GM21576 (cell line): Measurements from ENCODE around the gene NPHP4.

Experiments used
- ATAC-seq: cut with Tn5 transposase; IDR thresholded peaks from one replicate; pipeline ENCODE4 v1.9.1; 2021; ENCODE audit warnings: mild to moderate bottlenecking, moderate library complexity; ENCODE audit not compliant: unreplicated experiment

NPHP4 gene

DNA sequence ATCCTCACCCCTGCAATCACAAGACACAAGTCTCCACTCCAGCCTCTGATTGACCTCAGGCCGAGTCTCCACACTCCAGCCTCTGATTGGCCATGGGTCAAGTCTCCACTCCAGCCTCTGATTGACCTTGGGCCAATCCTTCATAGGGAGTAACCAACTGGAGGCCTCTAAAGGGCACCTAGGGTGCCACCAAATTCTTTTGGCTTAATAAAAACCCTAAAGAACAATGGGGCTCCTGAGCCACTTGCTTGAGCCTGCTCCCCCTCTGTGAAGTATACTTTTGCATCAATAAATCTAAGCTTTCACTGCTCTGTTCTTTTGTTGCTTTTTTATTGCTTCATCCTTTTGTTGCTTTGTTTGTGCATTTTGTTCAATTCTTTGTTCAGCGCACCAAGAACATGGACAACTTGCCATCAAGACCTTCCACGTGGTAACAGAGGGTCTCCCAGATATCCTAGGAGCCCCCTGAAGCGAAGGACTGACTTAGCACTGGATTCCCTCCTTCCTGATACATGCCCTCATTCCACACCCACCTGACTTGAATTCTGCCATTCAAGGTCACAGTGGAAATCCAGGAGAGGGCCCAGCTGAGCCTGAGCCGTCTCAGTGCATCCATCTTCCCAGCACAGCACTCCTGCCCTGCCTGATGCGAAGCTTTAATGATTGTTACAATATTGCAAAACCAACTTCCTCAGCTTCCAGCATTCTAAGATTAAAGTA, 152.9 kb downstream of the NPHP4 start:
- ATAC-seq, result no peak

DNA sequence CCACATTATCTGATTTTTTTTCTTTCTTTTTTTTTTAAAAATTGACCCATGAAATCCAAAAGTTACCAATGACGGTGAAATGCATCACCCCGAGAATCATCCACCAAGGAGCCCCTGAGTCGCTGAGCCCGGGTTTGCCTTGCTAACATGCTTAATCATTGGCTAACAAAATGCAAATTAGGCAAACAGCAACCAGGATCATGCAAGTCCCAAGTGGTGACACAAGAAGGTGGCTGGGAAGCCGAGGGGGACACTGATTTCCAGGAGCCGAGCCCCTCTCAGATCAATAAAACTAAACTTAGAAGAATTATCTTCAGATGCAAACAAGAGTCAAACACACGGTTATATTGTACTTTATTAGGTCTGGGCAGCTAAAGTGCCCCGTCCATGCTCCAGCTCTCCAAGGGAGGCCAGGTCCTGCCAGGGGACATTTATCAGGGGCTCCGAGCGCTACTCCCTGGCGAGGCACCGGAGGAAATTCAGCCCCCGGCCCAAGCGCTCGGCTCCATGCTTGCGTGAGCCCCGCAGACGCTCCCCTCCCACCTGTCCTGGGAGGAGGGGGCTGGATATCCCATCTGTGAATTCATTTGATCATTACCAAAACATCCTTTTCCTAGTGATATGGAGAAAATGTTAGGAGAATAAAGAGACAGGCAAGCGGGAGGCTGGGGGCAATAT, 154.1 kb downstream of the NPHP4 start:
- no peak for ATAC-seq

DNA sequence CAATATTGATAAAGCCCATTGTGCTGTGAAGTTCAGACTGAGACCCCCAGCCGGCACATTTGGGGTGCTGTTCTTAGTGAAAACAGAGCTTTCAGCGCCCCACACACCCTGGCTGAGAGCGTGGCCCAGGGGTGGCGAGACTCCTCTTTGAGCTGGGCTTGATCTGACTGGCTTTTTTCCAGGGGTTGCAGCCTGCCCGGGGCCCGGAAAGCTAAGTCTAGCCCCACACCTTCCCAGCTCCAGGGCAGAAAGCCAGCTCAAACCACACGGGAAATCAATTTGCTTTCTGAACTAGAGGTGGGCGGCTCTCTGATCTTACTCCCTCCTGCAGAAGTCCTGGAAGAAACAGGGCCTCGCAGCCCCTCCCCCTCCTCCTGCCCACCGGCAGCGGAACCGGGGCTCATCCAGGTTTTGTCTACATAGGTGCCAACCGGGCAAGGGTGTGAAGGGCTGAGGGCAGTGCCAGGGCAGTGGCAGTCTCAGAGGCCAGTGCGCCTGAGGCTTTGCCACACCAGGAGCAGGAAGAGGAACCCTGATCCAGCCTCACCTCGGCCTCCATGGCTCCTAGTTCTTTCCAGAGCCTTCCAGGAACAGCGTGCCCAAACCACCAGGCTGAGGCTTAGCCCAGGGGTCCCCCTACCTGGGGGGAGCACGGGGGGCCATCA, 155.3 kb downstream of the NPHP4 start:
- ATAC-seq, result no peak

DNA sequence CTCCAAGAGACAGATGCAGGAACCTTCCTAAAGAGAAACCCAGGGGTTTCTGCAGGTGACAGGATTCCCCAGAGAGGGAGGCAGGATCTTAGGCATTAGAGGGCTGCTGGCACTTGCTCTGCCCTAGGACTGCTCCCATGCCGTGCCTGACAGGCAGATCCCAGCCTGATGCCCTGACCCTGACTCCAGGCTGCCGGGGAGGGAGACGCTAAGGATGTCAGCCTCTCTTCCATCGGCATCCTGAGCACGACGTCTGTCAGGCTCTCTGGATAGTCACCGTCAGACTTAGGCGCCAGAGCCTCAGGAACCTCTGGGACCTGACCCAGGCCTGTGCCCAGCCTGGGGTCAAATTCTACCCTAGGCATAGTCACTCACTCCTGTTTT, 157.1 kb downstream of the NPHP4 start:
- no peak for ATAC-seq

DNA sequence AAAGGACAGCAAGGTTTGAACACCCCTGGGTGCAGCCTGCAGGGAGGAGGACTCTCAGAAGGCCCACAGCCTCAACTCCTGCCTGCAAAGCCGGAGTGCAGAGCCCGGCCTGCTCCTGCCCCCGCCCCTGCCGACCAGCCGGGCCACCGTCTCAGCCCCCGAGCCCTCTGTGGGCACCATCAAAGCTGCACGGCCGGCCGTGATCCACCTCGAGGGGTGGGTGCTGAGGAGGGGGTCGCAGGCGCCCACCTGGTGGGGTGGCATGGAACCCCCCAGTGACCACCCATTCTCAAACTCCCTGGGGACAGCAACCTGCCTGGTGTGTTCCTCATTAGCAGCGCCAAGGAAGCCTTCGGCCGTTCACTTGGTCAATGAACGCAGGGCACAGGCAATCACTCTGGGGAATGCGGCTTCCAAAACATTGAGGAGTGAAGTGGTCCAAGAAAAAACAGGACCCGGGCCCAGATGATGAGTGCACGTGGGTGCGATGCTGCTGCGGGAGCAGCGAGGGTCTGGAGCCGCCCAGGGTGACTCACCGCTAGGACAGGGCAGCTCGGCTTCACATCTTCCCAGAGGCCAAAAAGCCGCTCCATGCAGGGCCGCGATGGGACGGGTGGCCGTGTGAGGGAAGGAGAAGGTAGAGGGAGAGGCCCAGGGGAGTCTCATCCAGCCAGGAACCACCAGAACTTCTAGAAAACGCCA, 157.6 kb downstream of the NPHP4 start:
- ATAC-seq, result no peak

DNA sequence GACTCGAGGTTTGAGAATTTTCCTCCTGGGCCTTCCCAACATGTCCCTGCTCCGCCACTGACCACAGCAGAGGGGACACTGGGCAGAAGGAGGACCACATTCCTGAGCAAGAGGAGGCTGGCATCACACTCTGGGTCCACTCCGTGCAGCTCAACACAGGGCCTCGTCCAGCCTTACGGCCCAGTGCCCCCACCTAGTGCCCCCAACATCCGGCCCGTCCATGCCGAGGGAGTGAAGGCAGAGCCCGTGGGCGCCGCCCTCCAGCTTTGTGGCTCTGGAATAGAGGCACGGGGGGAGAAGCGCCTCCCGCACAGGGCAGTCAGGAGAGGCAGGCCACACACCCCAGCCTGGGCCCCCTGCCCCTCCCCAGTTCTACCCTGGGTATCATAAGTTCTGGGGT, 158.3 kb downstream of the NPHP4 start:
- ATAC-seq, result no peak

DNA sequence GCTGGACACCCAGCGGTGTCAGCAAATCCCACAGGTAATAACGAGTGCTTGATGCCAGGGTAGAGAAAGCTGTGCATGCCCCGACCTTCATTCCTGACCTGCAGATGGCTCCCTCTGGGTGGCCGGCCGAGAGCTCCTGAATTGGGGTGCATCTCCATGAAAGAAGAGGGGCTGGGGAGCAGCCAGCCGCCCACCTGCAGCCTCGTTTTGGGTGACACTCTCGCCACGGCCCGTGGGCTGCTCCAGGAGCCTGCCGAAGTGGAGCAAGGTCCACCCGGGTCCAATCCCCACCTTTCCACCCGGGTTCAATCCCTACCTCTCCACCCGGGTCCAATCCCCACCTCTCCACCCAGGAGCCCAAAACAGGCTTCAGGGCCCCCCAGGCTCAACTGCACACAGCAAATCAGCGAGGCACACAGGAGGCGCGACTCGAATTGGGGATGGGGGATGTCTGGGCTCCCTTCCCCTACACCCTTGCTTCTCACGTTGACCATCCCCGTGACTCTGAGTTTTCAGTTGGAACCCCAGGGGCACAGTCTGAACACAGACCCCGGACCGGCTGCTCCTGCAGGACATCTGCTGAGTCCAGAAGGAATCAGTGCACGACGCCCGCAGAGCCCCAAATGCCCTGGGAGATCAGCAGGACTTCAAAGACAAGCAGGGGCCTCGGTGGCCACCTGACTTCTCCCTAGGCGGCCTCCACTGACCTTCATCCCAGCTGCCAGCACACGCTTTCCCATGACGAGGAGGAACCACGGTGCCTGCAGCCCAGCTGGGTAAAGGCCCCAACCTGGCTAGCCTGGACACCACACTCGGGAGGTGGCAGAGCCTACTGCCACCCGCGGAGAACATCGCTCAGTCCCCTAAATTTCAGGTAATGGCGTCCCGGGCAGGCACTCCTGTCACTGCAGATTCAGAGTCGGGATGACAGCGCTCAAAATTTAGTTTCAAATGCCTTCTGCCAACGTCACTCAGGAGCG, 159.0 kb downstream of the NPHP4 start:
- no peak for ATAC-seq

DNA sequence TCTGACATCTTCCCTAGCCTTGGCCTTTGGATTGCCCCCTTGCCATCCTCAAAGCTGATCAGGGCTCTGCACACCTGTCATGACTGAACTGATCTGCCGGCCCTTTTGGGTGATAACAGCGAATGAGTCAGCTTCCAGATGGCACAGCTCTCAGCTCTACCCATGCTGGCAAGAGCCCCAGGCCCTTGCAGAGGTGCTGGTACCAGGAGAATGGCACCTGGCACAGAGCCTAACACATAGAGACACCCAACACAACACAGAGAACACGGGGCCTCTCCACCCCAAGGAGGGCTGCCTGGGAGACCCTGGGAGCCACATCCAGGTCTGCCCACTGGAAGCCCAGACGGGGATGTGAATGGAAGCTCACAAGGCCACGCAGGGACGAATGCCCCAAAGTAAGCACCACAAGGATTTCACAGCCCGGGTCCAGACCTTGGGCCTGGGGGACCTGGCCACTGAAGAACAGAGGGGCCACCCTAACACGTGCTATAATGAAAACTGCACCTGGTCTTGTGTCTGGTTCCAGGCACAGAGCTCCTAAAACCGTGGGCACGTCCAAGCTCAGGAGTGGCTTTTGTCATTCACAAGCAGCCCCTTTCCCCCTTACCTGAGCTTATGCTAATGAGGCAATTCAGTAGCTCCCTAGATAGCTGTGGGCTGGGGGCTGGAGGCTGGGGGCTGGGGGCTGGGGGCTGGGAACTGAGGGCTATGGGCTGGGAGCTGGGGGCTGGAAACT, 160.5 kb downstream of the NPHP4 start:
- no peak for ATAC-seq

DNA sequence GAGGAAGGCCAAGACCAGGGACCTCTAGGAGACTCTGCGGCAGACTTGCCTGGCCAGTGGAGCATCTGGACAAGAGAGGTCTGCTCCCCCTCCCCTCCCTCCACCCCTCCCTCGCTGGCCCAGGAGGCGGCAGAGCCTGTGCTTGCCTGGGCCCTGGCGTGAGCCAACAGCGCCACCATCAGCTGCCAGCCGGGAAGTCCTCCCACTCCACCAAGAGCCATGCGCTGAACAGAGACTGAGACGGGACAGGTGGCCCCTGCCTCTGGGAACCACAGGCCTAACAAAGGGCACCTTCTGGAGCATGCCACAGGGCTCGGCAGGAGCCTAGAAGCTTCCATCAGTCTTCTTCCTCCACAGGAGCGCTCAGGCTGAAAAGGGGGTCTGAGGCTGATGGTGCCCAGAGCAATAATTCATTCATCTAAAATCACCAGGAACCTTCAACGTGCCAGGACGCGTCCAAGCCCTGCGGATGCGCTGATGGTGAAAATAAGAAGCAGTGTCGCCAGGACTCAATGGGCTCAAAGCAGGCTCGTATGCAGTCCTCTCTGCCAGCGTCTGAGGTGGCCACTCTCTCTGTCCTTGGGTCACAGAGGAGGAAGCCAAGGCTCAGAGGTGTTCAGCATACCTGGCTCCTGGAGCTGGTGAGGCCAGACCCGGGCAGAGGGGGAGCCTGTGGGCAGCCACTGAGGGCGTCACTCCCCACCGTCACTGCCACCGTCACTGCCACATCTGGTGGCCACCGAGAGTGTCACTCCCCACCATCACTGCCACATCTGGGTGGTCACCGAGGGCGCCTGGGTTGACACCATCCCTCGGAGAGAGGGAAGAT, 161.2 kb downstream of the NPHP4 start:
- ATAC-seq, result no peak

DNA sequence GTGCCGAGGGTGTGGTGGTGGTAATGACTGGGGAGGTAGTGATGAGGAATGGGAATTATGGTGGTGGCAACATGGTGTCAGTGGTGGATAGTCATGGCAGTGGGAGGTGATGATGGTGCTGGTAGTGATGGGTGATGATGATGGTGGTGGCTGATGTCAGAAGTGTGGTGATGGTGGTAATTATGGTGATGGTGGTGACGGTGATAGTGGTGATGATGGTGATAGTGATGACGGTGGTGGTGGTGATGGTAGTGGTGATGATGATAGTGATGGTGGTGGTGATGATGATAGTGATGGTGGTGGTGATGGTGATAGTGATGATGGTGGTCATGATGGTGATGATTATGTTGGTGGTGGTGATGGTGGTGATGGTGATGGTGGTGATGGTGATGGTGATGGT, 162.8 kb downstream of the NPHP4 start:
- ATAC-seq, result no peak

DNA sequence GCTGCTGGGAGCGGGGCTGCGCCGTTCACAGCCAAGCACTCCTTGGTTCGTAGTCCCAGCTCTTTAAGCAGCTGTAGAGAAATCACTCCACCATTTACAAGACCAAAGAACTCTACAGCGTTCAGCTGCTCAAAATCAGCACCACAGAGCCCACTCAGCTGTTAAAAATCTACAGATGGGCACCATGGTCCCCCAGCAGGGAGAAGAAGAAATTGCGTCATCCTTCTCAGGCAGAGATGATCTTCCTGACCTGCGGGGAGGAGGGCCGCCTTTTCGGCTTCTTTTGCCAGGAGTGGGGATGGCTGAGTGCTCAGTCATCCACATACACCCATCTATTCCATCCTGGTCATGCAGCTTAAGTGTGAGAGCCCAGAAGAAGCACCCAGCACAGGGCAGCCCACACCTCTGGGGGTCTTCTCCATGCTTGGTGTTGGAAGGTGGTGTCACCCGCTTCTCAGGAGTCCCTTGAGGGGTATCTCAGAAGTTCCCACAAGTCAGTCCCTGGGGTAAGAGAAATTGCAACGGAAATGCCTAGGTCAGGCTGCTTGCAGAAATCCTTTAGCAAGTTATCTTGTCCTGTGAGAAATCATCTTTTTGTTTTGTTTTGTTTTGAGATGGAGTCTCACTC, 163.8 kb downstream of the NPHP4 start:
- no peak for ATAC-seq

DNA sequence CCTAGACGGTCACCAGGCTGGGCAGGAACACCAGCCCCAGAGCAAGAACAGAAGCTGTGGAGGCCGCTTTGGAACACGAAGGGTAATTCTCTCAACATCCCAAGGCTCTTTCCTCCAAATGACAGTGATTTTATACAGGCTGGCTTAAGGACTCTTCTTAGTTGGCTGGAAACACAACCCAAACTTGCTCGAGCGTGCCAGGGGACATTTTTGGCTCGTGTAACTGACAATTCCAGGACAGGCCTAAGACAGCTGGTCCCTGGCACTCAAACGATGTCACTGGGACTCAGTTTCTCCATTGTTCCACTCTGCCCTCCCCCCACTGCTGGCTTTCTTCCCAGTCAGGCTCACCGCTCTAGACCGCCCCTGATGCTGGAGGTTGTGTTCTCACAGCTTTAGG, 164.7 kb downstream of the NPHP4 start:
- no peak for ATAC-seq

DNA sequence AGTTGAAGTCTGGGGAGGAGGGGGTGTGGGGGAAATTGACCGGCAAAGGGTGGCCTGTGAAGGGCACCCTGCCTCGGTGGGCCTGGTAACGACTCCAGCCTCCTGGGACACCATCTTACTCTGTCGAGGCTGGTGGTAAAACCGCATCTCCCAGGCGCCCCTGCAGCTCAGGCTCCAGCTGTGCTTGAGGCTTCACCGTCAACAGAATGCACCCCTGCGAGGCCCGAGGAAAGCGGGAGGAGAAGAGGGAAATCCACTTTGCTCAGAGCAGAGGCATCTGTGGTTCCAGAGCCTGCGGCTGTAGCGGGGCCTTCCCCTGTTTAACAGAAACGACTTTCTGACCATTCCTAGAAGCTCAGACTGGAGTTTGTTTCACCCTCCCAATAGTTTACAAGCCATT, 165.6 kb downstream of the NPHP4 start:
- ATAC-seq, result no peak

DNA sequence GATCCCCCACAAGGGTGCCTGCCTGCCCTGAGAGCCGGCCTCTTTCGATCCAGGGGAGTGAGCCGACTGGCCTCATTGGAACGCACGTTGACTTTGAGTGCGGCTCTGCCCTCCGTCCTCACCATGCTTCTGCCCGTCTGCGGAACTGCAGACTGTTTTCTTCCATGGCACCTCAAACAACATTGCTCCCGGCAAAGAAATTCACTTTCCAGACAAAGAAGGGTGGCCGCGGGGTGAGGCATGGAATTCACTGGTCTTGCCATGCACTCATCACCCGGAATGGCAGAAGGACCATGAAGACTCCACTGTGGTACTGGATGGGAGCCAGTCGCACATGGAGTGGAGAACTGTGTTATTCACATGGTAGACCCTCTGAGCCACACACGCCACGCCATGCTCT, 169.5 kb downstream of the NPHP4 start:
- ATAC-seq, result no peak

DNA sequence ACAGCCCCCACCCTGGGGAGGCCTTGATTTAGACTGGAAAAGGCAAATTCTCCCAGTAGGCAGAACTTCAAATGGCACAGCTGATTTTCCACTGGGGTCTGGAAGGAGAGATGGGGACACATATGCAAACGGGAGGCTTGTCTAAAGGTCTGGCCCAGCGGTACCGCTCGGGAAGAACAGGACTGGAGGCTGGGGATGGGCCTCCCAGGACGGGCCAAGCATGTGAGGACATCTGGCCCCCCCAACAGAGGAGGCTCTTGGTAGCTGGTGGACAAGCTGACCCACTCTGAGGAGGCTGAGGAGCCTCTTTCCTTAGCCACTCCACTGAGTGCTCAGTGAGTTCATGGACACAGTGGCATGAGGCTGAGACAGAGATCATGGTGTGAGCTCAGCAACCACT, 170.0 kb downstream of the NPHP4 start:
- no peak for ATAC-seq

DNA sequence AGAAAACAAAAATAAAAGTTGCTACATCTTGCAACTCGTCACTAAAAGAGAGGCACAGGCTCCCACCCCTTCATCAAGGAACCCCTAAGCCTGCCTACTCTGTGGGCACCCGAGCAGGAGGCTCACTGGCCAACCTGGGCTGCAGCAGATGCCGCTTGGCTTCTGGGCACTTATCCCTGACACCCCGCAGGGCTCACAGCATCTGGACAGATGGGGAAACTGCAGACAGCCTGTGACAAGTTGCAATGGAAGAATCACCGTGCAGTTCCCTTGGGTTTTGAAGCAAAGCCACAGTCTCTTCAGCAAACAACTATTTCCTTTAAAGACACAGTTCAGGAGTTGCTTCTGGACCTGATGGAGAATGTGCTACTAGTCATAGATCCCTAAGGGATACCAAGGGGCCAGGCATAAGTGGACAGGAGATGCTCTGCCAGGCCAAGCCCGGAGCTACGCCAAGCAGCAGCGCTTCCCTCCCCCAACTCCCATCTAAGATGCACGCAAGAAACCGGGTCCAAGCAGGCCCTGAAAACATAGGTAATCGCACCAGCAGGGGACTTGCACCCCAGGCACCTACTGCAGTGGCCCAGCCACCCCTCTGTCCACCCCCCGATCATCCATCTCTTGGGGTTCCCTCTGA, 170.6 kb downstream of the NPHP4 start:
- ATAC-seq, result no peak

DNA sequence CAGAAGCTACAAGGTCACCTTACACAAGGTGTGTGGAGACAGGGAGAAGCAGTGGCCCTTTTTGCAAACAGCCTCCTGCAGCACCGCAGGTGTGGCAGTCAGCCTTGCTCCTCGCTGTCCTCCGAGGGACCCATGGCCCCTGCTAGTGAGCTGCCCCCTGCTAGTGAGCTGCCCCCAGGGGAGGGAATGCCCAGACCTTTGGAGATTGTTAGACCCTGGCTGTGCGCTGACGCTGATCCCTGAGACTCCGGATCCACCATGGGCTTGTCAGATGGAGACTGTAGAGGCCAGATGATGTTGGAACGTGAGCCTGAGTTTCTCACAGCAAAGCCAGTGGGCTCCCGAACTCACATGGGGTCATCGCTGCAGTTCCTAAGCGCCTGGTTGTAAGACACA, 172.2 kb downstream of the NPHP4 start:
- ATAC-seq, result no peak

DNA sequence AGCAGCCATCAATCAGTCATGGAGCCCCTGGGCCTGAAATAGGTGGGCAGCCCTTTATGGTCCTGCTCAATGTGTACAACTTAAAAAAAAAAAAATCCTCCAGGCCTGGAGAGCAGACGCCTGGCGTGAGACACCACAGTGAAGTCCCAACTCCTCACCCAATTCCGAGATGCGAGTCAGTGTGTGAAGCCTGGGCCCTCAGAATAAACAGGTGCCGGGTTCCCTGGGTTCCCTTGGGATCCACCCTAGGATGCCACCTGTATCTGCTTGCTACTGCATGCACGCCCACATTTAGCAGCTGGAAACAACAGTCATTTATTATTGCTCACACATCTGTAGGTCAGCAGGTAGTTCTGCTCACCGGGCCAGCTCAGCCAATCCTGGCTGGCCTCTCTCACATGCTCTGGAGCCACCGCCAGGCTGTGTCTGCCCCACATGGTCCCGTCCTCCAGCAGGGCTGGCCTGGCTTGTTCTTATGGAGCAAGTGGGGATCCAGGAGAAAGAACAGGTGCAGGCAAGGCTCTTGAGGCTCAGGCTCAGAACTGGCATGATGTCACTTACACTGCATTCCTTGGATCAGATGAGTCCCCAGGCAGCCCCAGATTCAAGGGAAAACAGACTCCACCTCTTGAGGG, 172.7 kb downstream of the NPHP4 start:
- ATAC-seq, result no peak
